Endometrial microvascular endothelial cells (primary cell): ENCODE results near the gene ALOX12. TPM values are rescaled to one million over a fixed set of nuclear protein-coding genes. Genes with fewer than 3 reads are reported as not detected.
"Not testable (repeated sequence)": the region's sequence is repeated elsewhere in the genome, so short reads cannot be mapped to it uniquely, and the experiment has no call there.

Source experiments
- in situ Hi-C: cut with HindIII; loops from 2 replicates; pipeline ENCODE4 v1.10.0; 2017; ENCODE audit warnings: low sequenced_read_pairs, low pct_unique_long_range_greater_than_20kb; ENCODE audit errors: inconsistent ontology term
- total RNA-seq: library from RNA; depleted of rRNA; stranded (reverse); fragments of >200 nt; gene quantifications from one replicate; pipeline ENCODE4 v1.2.3, GENCODE V29; 2015; ENCODE audit errors: inconsistent ontology term

The ALOX12 gene, protein sequence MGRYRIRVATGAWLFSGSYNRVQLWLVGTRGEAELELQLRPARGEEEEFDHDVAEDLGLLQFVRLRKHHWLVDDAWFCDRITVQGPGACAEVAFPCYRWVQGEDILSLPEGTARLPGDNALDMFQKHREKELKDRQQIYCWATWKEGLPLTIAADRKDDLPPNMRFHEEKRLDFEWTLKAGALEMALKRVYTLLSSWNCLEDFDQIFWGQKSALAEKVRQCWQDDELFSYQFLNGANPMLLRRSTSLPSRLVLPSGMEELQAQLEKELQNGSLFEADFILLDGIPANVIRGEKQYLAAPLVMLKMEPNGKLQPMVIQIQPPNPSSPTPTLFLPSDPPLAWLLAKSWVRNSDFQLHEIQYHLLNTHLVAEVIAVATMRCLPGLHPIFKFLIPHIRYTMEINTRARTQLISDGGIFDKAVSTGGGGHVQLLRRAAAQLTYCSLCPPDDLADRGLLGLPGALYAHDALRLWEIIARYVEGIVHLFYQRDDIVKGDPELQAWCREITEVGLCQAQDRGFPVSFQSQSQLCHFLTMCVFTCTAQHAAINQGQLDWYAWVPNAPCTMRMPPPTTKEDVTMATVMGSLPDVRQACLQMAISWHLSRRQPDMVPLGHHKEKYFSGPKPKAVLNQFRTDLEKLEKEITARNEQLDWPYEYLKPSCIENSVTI
- not detected for total RNA-seq

DNA sequence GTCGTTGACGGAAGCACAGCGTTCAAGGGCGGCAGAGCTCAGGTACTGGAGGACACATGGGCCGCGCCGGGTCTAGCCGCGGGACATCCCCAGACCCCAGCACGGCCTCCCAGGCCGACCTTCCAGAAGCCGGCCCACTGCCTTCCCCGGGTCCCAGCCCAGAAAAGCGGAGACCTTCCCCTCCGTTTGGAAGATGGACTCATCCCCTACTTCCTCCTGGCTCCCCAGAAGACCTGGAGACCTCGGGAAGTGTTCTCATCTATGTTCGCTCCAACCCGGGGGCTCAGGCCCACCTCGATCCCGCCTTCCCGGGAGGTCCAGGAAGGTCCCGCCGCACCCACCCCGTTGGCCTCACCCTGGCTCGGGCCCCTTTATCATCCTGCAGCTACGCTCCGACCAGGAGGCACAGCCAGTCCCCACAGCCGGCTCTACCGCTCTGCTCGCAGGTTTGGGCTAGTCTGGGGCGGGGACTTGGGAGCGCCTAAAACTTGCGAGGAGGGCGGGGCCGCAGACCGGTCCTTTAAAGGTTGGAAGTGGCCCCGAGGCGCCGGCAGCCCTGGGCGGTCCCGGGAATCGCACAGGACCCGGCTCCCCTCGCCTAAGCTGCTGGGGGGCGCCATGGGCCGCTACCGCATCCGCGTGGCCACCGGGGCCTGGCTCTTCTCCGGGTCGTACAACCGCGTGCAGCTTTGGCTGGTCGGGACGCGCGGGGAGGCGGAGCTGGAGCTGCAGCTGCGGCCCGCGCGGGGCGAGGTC, at the start of gene ALOX12:
ALOX12 (plus strand) TSS at position 550 of the 756 bp plus-strand sequence; CDS start at position 619, 69 bp downstream.
- in situ Hi-C loops: no loop called here

DNA sequence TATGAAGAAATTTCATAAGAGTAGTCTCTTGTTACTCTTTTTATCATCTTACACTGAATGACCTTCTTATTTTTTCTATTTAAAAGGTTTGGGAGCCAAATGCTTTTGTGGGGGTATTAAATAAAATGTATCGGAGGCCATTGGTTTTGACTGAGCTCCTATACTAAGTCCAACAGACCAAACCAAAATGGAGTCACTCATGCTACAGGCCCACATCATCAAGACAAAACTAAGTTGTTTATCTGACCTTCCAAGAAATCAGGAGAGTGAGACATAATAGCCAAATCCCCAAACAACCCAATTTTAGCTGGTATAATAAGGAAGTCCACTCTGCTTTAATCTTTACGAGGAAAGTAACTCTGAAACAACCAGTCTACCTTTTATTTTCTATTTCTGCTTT, 48.1 kb upstream of the ALOX12 start:
- in situ Hi-C loops: no loop called here

DNA sequence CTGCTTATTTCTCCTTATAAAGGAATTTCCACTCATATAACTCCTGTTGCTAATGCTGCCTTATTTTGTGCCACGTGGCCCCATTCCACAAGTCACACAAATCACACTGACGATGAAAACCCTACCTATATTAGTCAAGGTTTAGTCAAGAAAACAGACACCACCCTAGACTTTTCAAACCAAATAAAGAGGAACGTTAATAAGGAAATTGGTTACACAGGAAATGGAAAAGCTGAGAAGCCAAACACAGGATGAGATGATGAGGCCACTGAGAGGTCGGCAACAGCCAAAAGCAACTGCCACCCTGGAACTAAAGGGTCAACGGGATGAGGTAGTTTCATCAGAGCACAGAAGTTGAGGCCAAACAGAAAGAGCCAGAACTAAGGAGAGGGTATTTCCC, 47.3 kb upstream of the ALOX12 start:
- in situ Hi-C loops: no loop called here

DNA sequence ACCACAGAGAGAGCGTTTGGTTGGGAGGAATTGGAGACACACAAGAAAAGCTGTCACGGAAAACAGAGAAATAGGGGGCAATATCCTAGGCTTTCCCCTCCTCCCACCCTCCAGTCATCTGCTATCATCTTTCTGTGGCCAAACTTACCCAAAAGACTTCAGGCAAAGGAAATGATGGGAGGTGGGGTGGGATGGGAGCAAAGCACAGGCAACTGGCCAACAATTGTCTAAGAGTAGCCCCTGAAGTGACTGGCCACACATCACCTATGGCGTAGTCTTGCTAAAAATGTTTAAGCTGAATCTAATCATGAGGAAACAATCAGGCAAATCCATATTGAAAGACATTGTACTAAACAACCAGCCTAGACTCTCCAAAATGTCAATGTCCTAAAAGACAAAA, 46.9 kb upstream of the ALOX12 start:
- in situ Hi-C loops: no loop called here

DNA sequence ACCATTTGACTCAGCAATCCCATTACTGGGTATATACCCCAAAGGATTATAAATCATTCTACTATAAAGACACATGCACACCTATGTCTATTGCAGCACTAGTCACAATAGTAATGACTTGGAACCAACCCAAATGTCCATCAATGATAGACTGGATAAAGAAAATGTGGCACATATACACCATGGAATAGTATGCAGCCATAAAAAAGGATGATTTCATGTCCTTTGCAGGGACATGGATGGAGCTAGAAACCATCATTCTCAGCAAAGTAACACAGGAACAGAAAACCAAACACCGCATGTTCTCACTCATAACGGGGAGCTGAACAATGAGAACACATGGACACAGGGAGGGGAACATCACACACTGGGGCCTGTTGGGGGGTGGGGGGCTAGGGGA, 44.9 kb upstream of the ALOX12 start:
- in situ Hi-C loops: not testable (repeated sequence)

DNA sequence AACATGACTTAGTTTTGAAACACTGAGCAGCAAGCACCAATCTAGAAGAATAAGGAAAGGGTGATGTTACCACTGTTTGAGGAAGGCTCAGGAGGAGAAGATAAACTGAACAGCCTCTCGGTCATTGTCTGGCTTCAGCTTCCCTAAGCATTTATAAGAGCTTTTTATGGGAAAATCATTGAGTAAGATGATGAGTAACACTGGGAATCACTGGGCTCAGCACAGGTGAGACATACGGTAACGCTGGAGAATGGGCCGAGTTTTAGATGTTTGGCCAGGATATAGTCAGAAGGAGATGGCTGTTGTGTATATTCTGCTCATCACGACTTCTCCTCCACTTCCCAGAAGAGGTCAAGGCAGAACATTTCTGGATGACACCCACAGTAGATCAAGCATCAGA, 42.2 kb upstream of the ALOX12 start:
- in situ Hi-C loops: no loop called here

DNA sequence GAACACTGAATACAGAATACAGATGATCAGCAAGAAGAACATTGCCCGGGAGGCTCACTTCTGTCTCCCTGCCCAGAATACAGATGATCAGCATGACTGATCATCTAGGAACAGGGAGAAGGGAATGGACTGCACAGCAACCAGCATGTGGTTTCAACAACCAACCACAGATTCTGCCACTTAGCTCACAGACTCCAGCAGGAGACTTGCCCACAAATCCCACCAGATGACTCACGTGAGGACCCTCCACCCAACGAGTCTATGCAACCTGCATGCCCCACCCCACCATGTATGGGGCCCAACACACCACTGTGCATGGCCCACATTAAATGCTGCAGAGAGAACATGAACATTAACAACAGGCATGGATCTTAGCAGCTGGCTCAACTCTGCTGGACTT, 36.1 kb upstream of the ALOX12 start:
- in situ Hi-C loops: no loop called here

DNA sequence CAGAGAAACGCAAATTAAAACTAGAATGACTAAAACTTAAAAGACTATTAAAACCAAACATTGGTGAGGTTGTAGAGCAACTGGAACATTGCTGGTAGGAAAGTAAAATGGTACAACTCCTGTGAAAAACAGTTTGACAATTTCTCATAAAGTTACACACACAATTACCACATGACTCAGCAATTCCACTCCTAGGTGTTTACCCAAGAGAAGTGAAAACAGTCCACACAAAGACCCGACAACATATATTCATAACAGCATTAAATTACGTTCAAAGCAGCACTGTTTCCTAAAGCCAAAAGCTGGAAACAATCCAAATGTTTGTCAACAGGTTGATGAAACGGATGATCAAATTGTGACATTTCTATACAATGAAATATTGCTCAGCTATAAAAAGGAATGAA, 26.5 kb upstream of the ALOX12 start:
- in situ Hi-C loops: no loop called here

DNA sequence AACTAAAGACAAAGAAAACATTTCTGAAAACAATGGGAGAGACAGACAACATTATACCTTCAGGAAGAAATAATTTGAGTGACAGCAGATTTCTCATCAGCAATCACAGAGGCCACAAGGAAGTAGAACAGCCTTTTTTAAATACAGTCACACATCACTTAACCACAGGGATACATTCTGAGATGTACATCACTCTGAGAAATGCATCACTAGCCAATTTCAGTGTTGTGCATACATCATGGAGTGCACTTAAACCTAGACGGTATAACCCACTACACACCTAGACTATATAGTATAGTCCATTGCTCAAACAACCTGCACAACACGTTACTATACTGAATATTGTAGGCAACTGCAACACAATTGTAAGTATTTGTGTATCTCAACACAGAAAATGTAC, 24.9 kb upstream of the ALOX12 start:
- in situ Hi-C loops: no loop called here

DNA sequence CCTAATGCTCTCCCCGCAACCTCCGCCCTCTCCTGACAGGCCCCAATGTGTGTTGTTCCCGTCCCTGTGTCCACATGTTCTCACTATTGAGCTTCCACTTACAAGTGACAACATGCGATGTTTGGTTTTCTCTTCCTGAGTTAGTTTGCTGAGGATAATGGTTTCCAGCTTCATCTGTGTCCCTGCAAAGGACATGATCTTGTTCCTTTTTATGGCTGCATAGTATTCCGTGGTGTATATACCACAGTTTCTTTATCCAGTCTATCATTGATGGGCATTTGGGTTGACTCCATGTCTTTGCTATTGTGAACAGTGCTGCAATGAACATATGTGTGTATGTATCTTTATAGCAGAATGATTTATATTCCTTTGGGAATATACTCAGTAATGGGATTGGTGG, 16.4 kb upstream of the ALOX12 start:
- in situ Hi-C loops: not testable (repeated sequence)

DNA sequence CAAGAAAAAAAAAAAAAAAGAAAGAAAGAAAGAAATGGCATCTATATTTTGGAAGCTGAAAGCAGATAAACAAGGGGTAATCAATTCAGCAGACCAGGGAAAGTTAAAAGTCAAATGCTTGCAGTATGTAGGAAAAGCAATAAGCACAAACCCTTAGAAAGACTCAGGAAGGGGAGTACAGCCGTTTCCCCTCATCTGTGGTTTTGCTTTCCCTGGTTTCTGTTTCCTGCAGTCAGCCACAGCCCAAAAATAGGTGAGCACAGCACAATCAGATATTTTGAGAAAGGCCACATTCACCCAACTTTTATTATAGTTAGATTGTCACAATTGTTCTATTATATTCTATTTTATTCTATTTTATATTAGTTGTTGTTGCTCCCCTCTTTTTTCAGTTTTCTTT, 14.4 kb upstream of the ALOX12 start:
- in situ Hi-C loops: no loop called here

DNA sequence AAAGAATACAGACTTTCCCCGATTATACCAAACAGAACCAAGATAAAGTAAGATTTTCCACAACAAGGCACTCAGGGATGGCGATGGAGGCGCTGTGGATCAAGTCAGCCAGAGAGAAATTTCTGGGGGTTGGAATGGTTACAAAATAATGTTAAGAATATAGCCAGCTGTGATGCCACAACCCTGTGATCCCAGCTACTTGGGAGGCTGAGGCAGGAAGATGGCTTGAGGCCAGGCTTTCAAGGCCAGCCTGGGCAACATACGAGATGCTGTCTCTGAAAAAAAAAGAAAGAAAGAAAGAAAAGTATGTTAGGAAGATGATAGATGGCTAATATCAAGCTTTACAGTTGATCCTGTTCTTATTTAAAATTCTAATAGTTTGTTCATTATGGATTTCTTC, 10.6 kb upstream of the ALOX12 start:
- in situ Hi-C loops: no loop called here

DNA sequence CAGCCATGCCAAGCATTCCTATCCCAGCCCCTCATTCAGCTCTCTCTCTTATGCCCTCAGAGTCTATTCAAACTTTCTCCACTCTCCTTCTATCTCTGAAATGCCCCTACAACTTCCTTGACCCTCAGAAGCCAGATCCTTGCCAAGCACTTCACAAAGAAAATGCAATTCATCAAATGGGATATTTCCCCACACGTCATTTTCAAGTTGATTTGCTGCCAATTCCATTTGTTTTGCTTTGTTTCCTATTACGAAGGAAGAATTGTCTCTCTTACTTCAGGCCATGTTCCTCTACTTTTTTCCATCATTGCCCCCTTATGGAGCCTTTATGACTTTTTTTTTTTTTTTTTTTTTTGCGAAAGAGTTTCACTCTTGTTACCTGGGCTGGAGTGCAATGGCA, 9.2 kb upstream of the ALOX12 start:
- in situ Hi-C loops: no loop called here

DNA sequence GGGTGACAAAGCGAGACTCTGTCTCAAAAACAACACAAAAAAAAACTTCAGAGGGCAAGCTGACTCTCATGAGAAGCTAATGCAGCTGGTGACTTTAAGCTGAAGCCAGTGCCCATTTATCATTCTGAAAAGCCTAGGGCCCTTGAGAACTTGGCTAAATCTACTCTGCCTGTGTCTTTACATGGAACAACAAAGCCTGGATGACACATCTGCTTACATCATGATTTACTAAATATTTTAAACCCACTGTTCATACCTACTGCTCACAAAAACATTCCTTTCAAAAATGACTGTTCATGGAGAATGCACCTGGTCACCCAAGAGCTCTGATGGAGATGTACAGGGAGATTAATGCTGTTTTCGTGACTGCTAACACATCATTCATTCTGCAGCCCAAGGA, 6.1 kb upstream of the ALOX12 start:
- in situ Hi-C loops: no loop called here

DNA sequence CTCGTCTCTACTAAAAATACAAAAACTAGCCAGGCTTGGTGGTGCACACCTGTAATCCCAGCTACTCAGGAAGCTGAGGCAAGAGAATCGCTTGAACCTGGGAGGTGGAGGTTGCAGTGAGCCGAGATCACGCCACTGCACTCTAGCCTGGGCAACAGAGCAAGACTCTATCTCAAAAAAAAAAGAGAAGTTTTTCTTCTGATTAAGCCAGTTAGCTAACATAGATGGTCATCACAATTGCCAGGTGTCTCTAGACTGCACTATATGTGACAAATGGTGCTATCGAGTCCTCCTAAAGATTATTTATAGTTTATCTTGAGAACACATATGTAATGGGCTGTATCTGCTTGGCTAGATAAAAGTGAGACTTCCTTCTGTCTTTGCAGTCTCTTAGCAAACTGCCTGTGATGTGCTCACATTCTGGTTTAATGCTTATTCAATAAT, 2.2 kb upstream of the ALOX12 start:
- in situ Hi-C loops: not testable (repeated sequence)

DNA sequence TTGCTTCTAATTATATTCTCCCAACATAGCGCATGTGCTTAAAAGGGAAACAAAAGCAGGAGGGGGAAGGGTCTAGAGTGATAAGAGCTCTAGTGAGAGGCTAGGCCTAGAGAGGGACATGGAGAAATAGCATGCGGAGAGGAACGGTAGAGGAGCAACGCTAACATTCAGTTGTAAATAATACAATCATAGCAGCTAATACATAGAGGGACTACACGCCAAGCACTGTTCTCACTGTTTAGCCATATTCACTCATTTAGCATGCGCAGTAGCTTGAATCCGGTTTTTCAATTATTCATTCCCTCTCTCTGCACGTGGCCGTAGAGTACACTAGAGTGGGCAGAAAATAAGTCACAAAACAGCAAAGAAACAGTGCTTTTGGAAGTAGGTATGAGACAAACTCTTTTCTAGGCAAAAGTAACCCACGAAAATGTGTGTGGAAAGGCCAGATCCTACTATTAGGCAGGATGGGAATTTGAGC, 1.7 kb upstream of the ALOX12 start:
- in situ Hi-C loops: no loop called here

DNA sequence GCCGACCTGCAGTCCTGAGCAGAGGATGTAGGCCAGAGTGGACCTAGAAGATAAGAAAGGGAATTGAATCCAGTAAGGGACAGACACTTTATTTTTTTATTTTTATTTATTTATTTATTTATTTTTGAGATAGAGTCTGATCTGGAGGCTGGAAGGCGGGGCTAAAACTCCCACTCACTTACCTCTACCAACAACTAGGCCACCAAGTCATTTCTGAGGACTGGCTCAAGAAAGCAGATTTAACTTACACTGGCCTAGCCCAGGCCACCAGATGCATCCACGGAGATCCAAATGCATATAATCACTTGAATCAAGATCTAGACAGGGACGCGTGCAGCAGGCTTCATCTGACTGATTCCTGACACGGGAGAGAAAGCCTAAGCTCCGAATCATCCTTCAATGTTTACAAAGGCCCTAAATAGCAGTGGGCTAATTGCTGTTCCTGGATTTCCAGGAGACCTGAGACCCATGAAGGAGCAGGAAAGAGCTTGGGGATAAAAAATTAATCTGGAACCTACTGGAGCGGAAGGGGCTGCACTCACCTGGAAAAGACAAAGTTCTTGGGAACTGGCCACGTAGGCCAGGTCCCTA, 1.1 kb upstream of the ALOX12 start:
- in situ Hi-C loops: no loop called here

DNA sequence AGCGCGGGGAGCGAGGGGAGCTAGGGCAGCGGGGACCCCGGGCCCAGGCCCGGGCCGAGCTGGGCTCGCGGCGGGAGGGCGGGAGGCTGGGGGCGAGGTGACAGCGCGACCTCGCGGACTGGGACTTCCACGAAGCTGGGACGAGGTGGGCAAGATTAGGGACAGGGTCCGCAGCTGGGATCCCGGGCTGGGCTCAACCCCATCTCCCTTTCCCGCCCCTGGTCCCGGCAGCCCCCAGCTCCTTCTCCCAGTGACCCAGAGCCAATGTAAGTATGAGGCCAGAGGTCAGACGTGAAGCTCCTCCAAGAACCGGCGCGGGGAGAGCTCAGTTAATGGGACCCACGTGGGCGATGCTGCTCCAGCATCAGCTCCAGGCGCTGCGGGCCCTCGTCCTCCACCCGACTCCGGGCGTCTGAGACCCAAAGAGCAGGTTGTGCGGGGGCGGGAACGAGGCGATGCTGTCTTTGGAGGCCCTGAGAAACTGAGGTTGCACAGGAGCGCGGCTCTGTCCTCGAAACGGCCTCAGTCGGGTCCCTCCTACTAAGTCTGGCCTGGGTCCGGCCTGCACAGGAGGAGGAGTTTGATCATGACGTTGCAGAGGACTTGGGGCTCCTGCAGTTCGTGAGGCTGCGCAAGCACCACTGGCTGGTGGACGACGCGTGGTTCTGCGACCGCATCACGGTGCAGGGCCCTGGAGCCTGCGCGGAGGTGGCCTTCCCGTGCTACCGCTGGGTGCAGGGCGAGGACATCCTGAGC, 585 bp downstream of the ALOX12 start:
- in situ Hi-C loops: no loop called here

DNA sequence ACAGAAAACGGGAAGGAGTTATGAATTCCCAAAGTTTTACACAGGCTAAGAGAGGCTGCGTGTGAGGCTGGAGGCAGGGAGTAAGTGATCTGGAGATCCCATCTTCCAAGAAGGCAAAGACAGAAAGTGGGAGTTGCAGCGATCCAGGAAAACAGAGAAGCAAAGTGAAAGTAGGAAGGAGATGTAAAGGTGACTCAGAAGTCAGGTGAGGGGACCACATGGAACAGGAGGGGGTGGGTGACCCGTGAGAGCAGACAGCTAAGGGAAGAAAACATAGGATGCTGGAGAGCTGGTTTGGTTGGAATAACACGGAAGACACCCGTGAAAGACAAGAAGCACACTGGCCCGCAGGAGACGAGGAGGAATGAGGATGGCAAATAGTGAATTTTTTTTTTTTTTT, 1.3 kb downstream of the ALOX12 start:
- in situ Hi-C loops: no loop called here
